Measurements from ENCODE around the gene SRC.

- no peak for TF ChIP-seq CTCF (IDR thresholded peaks at IDR 0.05)
- no peak for TF ChIP-seq POLR2A (IDR thresholded peaks at IDR 0.05)
Measured at GRCh38 chr20:37313546-37314091, 32.3 kb upstream of the SRC start.

Data from thyroid gland (tissue), 4 donors.